ENCODE results near the gene MAGI1. TPM values are rescaled to one million over a fixed set of nuclear protein-coding genes. Genes with fewer than 3 reads are reported as not detected.

MAGI1 gene
- total RNA-seq, 2 experiments from 2014 or later, result 0.47 to 0.51 TPM

GRCh38 chr3:65672061-65672460 lies 366.7 kb downstream of the MAGI1 start:
- Mint-ChIP-seq H3K27ac (no peak overlapping the region), H3K9me3 (no peaks in the 10 kb centered on the region), H3K4me3 (no peak overlapping the region), H3K27me3 (peaks cover 2% of the 10 kb centered on the region), H3K36me3 (ENCODE audit: low read depth) (no peaks in the 10 kb centered on the region), H3K4me1 (ENCODE audit: low read depth) (no peaks in the 10 kb centered on the region)
- ChIA-PET CTCF (no interaction called here), POLR2A (no interaction called here)
- intact Hi-C loops (cut with micrococcal nuclease), result no loop called here
- DNase-seq, result no peak
- no peak for ATAC-seq
- no peak for TF ChIP-seq CTCF (IDR thresholded peaks at IDR 0.05)

GRCh38 chr3:65671004-65671403 lies 367.7 kb downstream of the MAGI1 start:
- ATAC-seq (no peak), DNase-seq (no peak)
- Mint-ChIP-seq H3K27me3 (peaks cover 2% of the 10 kb centered on the region), H3K27ac (no peak overlapping the region), H3K4me3 (no peak overlapping the region), H3K9me3 (no peaks in the 10 kb centered on the region), H3K4me1 (ENCODE audit: low read depth) (no peaks in the 10 kb centered on the region), H3K36me3 (ENCODE audit: low read depth) (no peaks in the 10 kb centered on the region)
- intact Hi-C loops (cut with micrococcal nuclease), result no loop called here
- ChIA-PET POLR2A (no interaction called here), CTCF (no interaction called here)
- no peak for TF ChIP-seq CTCF (IDR thresholded peaks at IDR 0.05)

GRCh38 chr3:65669163-65669875 lies 369.4 kb downstream of the MAGI1 start:
- TF ChIP-seq CTCF (IDR thresholded peaks at IDR 0.05), result no peak
- no peaks in the 10 kb centered on the region for H3K9me3 Mint-ChIP-seq
- DNase-seq (no peak), ATAC-seq (no peak)
- H3K4me3 Mint-ChIP-seq, result no peak overlapping the region
- POLR2A ChIA-PET, result no interaction called here
- H3K27ac Mint-ChIP-seq, result no peak overlapping the region
- no peaks in the 10 kb centered on the region for H3K36me3 Mint-ChIP-seq (ENCODE audit: low read depth)
- peaks cover 2% of the 10 kb centered on the region for H3K27me3 Mint-ChIP-seq
- CTCF ChIA-PET, result no interaction called here
- intact Hi-C loops (cut with micrococcal nuclease), result no loop called here
- no peaks in the 10 kb centered on the region for H3K4me1 Mint-ChIP-seq (ENCODE audit: low read depth)

DNA sequence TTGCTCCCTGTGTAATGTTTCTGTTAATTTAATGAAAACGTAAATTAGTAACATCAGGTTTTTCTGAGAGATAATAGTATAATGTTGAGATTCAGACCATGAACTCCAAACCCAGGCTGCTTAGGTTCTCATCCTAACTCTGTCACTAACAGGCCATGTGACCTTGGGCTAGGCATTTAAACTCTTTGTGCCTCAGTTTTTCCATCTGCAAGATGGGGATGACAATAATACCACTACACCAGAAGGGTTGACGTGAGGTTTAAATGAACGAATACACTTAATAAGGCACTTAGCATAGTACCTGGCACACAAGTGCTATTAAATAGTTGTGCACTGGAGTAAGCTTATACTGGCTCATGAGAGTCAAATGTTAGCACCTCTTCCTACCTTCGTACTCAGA lies 370.8 kb downstream of the MAGI1 start:
- DNase-seq (no peak), ATAC-seq (no peak)
- Mint-ChIP-seq H3K36me3 (ENCODE audit: low read depth) (no peaks in the 10 kb centered on the region), H3K4me1 (ENCODE audit: low read depth) (no peaks in the 10 kb centered on the region), H3K27me3 (peaks cover under 1% of the 10 kb centered on the region), H3K4me3 (no peak overlapping the region), H3K27ac (no peak overlapping the region), H3K9me3 (no peaks in the 10 kb centered on the region)
- CTCF ChIA-PET, result no interaction called here
- POLR2A ChIA-PET, result no interaction called here
- no peak for TF ChIP-seq CTCF (IDR thresholded peaks at IDR 0.05)
- intact Hi-C loops (cut with micrococcal nuclease), result no loop called here

DNA sequence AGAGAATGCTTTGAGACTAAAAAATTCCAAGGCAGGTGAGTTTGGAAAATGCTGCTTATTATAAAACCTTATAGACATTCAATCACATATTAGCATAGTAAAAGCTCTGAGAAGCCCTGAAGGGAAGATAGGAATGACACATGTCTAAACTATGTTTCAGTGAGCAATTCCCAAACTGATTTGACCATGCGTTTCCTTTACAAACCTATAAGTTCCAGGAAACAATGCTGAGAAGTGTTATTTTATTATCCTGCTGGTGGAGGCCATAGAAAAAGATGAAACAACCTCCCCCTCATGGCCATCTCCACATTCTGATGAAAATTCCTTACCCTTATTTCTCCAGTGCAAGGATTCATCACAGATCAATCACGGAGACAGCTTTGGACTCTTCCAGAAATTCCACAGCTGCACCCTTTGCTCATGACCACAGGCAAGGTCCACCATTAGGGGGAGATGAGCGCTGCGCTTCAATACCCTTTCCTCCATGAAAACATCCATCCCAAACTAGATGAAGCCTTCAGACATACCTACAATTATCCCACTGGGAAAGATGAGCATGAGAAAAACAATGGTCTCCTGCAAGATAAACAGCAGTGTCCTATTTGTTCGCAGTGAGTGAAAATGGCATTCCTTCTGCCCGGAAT lies 372.1 kb downstream of the MAGI1 start:
- ATAC-seq (no peak), DNase-seq (no peak)
- no peaks in the 10 kb centered on the region for H3K9me3 Mint-ChIP-seq
- ChIA-PET POLR2A (no interaction called here), CTCF (no interaction called here)
- TF ChIP-seq CTCF (IDR thresholded peaks at IDR 0.05), result no peak
- no peaks in the 10 kb centered on the region for H3K36me3 Mint-ChIP-seq (ENCODE audit: low read depth)
- no peaks in the 10 kb centered on the region for H3K4me1 Mint-ChIP-seq (ENCODE audit: low read depth)
- no peak overlapping the region for H3K27ac Mint-ChIP-seq
- H3K27me3 Mint-ChIP-seq, result no peaks in the 10 kb centered on the region
- H3K4me3 Mint-ChIP-seq, result no peak overlapping the region
- intact Hi-C loops (cut with micrococcal nuclease), result no loop called here
